Measurements from ENCODE around the gene CIITA.
"Not testable (repeated sequence)": the region's sequence is repeated elsewhere in the genome, so short reads cannot be mapped to it uniquely, and the experiment has no call there.

The CIITA gene, protein sequence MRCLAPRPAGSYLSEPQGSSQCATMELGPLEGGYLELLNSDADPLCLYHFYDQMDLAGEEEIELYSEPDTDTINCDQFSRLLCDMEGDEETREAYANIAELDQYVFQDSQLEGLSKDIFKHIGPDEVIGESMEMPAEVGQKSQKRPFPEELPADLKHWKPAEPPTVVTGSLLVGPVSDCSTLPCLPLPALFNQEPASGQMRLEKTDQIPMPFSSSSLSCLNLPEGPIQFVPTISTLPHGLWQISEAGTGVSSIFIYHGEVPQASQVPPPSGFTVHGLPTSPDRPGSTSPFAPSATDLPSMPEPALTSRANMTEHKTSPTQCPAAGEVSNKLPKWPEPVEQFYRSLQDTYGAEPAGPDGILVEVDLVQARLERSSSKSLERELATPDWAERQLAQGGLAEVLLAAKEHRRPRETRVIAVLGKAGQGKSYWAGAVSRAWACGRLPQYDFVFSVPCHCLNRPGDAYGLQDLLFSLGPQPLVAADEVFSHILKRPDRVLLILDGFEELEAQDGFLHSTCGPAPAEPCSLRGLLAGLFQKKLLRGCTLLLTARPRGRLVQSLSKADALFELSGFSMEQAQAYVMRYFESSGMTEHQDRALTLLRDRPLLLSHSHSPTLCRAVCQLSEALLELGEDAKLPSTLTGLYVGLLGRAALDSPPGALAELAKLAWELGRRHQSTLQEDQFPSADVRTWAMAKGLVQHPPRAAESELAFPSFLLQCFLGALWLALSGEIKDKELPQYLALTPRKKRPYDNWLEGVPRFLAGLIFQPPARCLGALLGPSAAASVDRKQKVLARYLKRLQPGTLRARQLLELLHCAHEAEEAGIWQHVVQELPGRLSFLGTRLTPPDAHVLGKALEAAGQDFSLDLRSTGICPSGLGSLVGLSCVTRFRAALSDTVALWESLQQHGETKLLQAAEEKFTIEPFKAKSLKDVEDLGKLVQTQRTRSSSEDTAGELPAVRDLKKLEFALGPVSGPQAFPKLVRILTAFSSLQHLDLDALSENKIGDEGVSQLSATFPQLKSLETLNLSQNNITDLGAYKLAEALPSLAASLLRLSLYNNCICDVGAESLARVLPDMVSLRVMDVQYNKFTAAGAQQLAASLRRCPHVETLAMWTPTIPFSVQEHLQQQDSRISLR

DNA sequence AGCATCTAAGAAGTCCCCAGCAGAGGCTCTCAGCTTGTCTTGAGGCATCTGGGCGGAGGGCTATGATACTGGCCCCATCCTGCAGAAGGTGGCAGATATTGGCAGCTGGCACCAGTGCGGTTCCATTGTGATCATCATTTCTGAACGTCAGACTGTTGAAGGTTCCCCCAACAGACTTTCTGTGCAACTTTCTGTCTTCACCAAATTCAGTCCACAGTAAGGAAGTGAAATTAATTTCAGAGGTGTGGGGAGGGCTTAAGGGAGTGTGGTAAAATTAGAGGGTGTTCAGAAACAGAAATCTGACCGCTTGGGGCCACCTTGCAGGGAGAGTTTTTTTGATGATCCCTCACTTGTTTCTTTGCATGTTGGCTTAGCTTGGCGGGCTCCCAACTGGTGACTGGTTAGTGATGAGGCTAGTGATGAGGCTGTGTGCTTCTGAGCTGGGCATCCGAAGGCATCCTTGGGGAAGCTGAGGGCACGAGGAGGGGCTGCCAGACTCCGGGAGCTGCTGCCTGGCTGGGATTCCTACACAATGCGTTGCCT is at the start of gene CIITA:
Gene CIITA (plus strand): TSS at position 404 of the 543 bp plus-strand sequence. CDS start 129 bp downstream, at position 533.
- DNase-seq: no peak

DNA sequence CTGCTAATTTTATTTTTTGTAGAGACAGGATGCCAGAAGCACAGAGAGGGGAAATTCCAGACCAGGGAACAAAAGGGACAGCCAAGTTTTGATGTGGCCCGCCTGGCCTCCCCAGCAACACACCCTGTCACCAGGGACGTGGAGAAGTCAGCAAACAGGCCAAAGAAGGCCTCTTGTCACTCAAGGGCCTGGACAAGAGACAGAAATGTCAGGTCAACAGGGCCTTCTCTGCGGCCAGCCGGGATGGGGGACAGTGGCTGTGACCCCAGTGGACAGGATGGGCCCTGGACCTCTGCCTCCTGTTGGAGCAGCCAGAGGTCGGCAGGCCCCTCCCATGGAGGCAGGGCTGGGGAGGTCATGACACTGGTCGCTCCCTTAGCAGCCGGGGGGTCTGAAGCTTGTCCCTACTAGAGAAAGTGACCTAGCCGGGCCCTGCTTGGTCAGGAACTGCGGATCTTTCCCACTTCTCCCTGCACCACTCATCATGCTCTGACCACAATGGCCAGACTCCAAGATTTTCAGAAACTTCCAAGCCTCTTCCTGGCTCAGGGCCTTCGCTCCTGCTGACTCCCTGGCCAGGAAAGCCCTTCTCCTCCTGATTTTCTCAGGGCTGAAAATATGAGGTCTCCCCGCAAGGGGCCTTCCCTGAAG is 49.2 kb upstream of the CIITA start:
- DNase-seq: no peak

DNA sequence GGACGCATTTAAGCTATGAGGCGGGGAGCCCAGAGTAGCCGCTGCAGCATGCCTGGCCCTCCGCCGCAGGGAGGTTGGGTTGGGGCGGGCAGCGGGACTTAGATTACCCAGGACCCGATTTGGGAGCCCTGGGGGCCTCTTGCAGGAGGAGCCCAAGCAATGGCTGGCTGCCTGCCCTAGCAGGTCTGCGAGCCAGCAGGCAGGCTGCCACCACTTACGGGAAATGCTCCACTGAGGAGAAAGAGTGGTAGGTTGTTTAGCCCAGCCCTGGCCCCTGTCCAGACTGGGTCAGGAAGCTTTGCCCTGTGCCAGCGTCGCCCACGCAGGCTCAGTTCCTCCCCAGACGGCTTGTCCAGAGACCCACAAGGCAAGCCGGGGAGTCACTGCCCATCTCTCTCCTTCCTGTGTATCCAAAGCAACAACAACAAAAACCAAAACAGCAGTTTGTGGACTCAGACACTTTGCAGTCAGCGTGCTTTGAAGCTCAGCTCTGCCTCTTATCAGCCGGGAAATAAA is 48.1 kb upstream of the CIITA start:
- no peak for DNase-seq

DNA sequence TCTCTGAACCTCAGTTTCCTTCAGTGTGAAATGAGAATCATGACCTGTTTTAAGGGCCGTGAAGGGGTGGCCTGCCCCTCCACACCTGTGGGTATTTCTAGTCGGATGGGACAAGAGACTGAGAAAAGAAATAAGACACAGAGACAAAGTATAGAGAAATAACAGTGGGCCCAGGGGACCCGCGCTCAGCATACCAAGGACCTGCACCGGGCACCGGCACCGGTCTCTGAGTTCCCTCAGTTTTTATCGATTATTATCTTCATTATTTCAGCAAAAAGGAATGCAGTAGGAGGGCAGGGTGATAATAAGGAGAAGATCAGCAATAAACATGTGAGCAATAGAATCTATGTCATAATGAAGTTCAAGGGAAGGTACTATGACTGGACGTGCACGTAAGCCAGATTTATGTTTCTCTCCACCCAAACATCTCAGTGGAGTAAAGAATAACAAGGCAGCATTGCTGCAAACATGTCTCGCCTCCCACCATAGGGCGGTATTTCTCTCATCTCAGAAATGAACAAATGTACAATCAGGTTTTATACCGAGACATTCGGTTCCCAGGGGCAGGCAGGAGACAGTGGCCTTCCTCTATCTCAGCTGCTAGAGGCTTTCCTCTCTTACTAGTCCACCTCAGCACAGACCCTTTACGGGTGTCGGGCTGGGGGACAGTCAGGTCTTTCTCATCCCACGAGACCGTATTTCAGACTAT is 47.5 kb upstream of the CIITA start:
- not testable (repeated sequence) for DNase-seq

DNA sequence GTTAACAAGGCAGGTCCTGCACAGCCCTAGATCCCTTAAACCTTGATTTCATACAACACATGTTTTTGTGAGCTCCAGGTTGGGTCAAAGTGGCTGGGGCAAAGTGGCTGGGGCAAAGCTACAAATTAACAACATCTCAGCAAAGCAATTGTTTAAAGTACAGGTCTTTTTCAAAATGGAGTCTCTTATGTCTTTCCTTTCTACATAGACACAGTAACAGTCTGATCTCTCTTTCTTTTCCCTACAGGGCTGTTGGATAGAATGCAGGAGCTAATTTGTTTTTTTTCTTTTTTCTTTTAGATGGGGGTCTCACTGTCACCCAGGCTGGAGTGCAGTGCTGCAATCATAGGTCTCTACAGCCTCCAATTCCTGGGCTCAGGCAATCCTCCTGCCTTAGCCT is 46.8 kb upstream of the CIITA start:
- not testable (repeated sequence) for DNase-seq

DNA sequence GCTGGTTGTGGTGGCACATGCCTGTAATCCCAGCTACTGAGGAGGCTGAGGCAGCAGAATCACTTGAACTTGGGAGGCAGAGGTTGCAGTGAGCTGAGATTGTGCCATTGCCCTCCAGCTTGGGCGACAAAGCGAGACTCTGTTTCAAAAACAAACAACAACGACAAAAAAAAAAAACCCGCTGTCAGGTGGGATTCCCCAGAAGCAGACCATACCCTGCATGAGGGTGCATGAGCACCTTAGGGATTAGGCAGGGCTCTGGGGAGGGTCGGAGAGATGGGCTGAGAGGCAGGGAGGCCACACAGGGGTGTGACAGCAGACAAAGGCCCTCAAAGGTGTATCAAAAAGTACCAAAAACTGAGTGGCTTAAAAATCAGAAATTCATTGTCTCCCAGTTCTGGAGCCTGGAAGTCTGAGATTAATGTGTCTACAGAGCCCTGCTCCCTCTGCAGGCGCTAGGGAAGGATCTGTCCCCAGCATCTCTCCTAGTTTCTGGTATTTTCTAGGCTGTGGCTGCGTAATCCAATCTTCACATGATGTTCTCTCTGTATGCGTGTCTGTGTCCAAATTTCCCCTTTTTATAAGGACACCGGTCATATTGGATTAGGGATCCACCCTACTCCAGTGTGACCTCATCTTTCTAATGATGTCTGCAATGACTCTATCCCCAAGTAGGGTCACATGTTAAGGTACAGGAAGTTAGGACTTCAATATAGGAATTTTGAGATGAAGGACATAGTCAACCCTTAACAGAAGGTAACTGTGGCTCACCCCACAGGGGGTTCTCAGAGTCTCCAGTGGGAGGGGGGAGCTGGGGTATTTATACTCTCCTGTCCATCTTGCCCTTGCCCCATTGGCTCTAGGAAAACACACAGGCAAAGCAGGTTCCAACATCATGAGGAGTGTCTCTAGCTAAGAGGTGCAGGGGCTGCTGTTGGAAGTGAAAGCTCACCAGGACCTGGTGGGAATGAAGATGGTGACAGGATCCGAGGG is 44.8 kb upstream of the CIITA start:
- DNase-seq: no peak

DNA sequence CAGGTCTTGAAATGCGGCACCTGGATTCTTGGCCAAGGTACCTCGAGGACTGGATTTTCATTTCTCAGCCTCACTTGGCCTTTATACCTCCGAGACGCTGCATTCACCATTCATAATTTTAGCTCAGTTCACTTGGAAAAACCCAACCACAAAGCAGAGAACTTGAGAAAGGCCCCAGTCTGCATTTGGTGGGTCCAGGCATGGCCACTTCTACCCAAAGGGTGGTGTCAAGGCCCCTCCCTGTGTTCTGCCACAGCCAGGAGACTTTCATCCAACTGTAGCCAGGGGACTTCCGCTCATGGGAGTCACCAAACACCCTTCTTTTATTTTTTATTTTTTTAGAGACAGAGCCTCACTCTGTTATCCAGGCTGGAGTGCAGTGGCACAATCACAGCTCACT is 43.7 kb upstream of the CIITA start:
- DNase-seq: no peak

DNA sequence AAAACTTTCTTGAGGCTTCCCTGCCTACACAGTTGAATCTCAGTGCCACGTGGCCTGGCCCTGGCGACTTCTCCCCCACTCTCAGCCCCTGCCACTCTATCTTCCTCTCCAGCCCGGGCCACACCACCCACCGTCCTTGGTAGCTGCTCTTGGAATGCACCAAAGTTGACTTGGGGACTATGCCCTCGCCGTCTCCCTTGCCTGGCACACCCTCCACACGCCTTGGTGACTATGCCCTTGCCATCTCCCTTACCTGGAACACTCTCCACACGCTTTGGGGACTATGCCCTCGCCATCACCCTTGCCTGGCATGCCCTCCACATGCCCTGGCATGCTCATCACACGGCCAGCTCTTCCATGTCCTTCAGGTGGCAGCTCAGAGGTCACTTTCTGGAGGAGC is 42.9 kb upstream of the CIITA start:
- no peak for DNase-seq

DNA sequence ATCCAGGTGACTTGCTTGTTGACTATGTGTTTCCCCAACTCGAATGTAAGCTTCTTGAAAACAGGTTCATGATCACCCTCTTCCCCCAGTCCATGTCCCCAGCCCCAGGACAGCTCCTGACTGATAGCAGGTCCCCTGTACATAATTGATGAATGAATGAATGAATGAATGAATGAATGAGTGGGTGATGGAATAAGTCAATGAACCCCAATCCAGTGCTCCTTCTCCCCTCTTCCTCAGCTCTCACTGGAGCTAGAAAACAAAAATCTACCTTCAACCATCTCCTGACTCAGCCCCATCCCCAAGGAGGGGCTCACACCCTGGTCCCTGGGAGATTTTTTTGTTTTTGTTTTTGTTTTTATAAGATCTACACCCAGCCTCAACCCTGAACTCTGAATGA is 42.2 kb upstream of the CIITA start:
- no peak for DNase-seq

DNA sequence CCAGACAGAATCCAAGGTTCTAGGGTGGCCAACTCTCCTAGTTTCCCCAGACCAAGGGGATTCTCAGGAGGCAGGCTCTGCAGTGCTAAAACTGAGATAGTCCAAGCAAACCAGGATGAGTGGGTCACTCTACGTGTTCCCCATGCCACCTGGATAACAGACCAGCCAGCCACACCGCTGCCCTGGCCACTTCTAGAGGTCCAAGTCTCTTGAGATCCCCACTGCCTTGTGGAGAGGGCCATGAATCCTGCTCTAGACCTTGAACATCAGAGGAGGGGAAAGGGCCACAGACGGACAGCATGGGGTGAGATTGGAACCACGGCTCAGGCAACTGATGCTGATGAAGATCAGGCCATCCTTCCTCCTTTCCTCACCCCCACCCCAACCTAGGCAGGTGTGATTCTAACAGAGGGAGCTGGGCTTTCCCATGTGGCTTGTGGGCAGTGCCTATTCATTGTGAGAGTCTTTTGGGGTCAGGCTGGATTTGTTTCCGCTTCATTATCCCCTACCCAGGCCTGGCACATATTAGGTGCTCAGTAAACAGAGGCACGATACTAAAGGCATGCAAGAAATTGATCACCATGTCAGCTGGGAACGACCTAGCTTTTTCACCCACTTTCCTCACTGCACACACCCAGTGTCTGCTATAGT is 41.6 kb upstream of the CIITA start:
- no peak for DNase-seq

DNA sequence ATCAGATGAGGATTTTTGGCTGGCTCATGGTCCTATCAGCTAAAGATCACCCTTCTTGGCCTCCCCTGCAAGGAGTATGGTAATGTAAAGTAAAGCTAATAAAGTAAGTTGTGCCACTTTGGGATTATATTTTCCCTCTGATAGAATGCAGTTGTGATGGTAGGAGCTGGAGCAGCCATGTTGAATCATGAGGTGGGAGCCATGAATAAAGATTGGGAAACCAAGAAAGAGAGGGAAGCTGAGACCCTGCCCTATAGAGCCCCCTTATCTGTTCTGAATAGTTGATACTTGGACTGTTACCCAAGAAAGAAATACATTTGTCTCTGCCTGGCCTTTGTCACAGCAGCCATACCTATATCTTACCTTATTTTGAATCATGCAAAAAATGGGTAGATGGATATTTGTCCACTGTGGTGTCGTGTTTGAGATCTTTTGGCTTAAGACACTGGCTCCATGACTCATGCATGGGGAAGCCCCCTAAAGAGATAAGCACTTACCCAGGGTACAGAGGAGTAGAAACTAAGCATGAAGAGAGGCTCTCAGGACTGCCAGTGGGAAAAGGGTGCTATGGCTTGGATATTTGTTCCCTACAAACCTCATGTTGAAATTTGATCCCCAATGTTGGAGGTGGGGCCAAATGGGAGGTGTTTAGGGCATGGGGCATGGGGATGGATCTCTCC is 40.7 kb upstream of the CIITA start:
- DNase-seq: no peak

DNA sequence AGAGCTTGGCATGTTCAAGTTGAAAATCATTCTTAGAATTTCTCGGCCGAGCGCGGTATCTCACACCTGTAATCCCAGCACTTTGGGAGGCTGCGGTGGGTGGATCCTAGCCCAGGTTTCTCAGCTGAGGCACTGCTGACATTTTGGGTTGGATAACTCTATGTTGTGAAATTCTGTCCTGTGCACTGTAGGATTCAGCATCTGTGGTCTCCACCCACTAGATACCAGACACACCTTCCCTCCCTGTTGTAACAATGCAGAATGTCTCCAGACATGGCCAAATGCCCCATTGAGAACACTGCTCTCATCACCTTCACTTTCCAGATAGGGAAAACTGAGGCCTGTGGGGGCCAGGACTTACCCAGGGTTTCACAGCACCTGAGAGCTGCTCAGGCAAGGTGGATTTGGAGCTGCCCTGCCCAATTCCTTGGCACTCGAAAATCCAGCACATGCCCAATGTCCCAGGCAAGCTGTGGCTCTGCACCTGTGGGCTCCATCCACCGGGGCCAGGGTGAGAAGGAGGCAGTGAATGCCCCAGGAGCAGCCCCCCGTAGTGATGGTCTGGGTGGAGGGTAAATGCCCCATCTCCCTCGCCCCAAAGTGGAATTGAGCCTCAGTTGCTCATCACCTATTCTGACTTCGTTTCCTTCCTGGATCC is 38.3 kb upstream of the CIITA start:
- no peak for DNase-seq

DNA sequence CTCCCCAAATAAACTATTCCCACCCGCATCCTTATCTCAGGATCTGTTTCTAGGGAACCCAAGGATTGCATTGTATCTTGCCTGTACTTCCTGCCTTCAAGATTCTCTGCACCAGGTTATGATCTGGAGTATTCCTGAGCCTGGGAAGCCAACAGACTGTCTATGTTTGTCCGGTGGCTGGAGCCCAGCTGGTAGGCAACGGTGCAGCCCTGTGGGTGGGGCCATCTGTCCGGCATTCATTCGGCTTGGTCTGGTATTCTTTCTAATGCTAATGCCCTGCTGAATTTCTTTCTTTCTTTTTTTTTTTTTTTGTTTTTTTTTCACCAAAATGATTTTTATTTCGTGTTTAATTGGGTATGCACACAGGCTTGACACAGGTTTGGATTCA is 37.7 kb upstream of the CIITA start:
- no peak for DNase-seq

DNA sequence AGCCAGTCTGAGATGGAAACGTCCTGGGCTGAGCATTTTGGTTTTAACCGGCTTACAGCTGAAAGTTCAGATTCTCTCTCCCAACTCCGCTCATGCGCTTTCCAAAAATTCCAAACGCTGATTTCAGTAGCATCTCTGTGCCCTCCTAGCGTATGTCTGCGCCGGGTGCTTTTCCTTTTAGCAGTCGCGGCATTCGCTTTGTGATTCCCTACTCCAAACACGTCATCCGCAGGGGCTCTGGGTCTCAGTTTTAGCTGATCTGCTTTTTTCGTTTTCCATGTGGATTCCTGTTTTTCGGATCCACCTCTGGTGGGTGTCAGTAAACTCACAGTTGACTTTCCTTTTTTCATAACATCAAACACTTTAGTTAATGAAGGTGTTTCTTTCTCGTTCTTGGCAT is 36.3 kb upstream of the CIITA start:
- DNase-seq: no peak

DNA sequence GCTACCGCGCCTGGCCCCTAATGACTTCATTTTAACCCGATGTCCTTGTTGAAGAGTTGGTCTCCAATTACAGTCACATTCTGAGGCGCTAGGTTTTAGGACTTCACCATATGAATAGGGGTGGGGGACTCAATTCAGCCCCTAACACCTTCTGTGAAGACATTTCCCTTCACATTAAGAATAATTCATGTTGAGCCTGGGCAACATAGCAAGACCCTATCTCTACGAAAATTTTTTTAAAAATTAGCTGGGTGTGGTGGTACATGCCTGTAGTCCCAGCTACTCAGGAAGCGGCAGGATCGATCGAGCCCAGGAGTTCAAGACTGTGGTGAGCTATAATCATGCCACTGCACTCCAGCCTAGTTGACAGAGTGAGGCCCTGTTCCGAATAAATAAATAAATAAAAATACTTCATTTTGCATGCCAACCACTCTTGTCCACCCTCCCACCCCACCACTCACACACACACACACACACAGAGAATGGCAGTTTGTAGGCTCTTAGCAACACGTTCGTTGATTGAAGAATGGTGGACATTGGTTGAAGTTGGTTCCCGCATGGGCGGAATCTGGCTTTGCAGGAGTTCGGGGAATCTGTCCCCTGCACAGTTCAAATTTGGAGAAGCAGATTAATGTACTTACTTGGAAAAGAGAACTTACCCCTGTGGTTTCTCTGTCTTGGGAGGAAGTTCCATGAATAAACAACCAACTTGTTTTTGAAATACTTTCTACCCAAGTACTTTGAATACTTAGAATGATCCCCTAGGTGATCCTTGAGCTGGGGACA is 30.6 kb upstream of the CIITA start:
- DNase-seq: no peak

DNA sequence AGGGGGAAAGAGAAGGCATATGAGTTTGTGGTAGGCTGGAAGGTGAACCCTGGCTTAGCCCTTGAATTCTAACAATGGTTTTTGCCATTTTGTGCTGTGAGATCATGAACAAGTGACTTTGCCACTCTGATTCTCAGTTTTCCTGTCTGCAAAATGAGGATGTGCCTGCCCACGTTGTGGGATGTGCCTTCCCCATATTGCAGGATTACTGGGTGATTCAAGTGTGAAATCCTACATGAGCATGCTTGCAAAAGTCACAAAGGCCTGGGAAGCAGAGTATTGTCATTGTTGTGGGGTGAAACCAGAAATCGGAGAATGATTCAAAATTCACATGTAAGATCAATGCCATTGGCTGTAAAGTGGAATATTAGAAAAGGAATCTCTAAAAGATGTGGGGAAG is 29.8 kb upstream of the CIITA start:
- no peak for DNase-seq

DNA sequence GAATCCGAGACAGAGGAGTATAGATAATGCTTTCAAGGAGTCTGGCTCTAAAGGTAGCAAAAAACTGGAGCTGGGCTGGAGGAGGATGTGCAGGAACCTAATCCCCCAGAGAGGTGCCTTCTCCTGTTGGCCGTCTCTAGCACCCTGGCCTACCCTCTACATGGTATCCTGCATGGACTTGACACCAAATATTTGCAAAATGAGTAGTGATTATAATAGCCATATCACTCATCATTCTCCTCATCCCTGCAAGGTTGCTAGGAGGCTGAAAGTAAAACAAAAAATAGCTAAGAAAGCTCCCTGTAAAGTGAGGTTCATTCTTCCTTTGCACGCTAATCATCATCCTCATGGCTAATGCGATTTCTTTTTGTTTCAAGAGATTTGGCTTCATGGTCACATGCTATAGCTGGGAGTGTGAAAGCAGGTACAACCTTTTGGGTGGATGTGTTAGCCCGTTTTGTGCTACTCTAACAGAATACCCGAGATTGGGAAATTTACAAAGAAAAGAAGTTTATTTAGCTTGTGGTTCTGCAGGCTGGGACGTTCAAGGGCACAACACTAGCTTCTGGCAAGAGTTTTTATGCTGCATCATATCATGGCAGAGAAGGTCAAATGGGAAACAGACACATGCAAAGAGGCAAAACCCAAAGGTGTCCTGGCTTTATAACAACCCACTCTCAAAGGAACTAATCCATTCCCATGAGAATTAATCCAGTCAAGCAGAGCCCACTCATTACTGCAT is 27.1 kb upstream of the CIITA start:
- no peak for DNase-seq
